Upper lobe of left lung (tissue), 6 donors: Measurements from ENCODE around the gene ADCY4. TPM values are rescaled to one million over a fixed set of nuclear protein-coding genes. Genes with fewer than 3 reads are reported as not detected.

Experiments used
- ATAC-seq, 2 donors: fragments of 200-7000 bp; cut with Tn5 transposase; one replicate each; pipeline ENCODE4 v1.9.1; 2022; ENCODE audit warnings: mild to moderate bottlenecking in 2 of 2, moderate library complexity in 2 of 2; ENCODE audit not compliant: low FRiP score in 2 of 2
- DNase-seq, 2 donors: peaks; one replicate each; pipeline ENCODE4 v3.0.0-alpha.2; 2019 to 2020
- H3K27ac ChIP-seq, 4 donors: fragments of 200-600 bp; sonication (generic); one replicate each; pipeline ENCODE4 v1.5.1; 2016 to 2019
- H3K27me3 ChIP-seq, 4 donors: fragments of 200-600 bp; sonication (generic); one replicate each; pipeline ENCODE4 v1.5.1; 2017 to 2019
- H3K36me3 ChIP-seq, 4 donors: fragments of 200-600 bp; sonication (generic); one replicate each; pipeline ENCODE4 v1.5.1; 2016 to 2019
- H3K4me1 ChIP-seq, 4 donors: fragments of 200-600 bp; sonication (generic); one replicate each; pipeline ENCODE4 v1.5.1; 2018 to 2019
- H3K4me3 ChIP-seq, 4 donors: fragments of 200-600 bp; sonication (generic); one replicate each; pipeline ENCODE4 v1.5.1; 2017 to 2019; ENCODE audit warnings: mild to moderate bottlenecking in 2 of 4, moderate library complexity in 1 of 4
- H3K9me3 ChIP-seq, 4 donors: fragments of 200-600 bp; sonication (generic); one replicate each; pipeline ENCODE4 v1.5.1; 2018 to 2019
- EP300 ChIP-seq, 4 donors: sonication (generic); formaldehyde crosslinking; IDR thresholded peaks; one replicate each; pipeline ENCODE4 v1.5.1; 2017; ENCODE audit warnings: antibody characterized with exemption in 4 of 4, control low read depth in 2 of 4
- POLR2A ChIP-seq, 4 donors: fragments of 450-650 bp; IDR thresholded peaks; one replicate each; pipeline ENCODE4 v1.5.1; 2016 to 2017; ENCODE audit warnings: antibody characterized with exemption in 4 of 4, mild to moderate bottlenecking in 2 of 4
- POLR2AphosphoS5 ChIP-seq, 2 donors: sonication (generic); formaldehyde crosslinking; IDR thresholded peaks; one replicate each; pipeline ENCODE4 v1.5.1; 2017; ENCODE audit warnings: antibody characterized with exemption in 2 of 2
- WGBS, 2 donors: methylation state at CpG; one replicate each; pipeline ENCODE4 v1.1.5; 2017 to 2018; 5-methylcytosine and 5-hydroxymethylcytosine counted together
- total RNA-seq, 6 donors: library from RNA; depleted of rRNA in 4 of 6; stranded (reverse); fragments of >200 nt in 4 of 6; gene quantifications; one replicate each; pipeline versions ENCODE4 v1.1.0 to v1.2.1, GENCODE V29; 2016 to 2021
- TF ChIP-seq, protein P1 (sequence below), 6 experiments: fragments of 450-650 bp in 4 of 6; fragments of 200-600 bp in 2 of 6; sonication (generic) in 2 of 6; IDR thresholded peaks; one replicate each; pipeline ENCODE4 v1.5.1; 2016 to 2019; ENCODE audit warnings: antibody characterized with exemption in 6 of 6
- donor health status: DM: no; HTN: no; CAD: no; lungs with moderate emphysema.
- donor health status: DM: no; HTN: yes; CAD: no; lungs with severe emphysema.

Gene ADCY4
- total RNA-seq, 6 donors from 2014 or later: 22.4 to 159 (median 43.7) TPM

- Histone ChIP-seq H3K36me3 (no peaks in the 10 kb centered on the region), H3K27ac (no peak overlapping the region), H3K4me1 (peaks cover 20 to 39% (median 31%) of the 10 kb centered on the region in 4 donors), H3K9me3 (no peaks in the 10 kb centered on the region), H3K4me3 (no peak overlapping the region), H3K27me3 (no peaks in the 10 kb centered on the region)
- 87% methylated on average over 6 to 29 of the region's 32 CpGs for WGBS, 2 donors
- no peak for TF ChIP-seq POLR2AphosphoS5 (IDR thresholded peaks at IDR 0.05)
- TF ChIP-seq, protein P1, sequence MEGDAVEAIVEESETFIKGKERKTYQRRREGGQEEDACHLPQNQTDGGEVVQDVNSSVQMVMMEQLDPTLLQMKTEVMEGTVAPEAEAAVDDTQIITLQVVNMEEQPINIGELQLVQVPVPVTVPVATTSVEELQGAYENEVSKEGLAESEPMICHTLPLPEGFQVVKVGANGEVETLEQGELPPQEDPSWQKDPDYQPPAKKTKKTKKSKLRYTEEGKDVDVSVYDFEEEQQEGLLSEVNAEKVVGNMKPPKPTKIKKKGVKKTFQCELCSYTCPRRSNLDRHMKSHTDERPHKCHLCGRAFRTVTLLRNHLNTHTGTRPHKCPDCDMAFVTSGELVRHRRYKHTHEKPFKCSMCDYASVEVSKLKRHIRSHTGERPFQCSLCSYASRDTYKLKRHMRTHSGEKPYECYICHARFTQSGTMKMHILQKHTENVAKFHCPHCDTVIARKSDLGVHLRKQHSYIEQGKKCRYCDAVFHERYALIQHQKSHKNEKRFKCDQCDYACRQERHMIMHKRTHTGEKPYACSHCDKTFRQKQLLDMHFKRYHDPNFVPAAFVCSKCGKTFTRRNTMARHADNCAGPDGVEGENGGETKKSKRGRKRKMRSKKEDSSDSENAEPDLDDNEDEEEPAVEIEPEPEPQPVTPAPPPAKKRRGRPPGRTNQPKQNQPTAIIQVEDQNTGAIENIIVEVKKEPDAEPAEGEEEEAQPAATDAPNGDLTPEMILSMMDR (IDR thresholded peaks at IDR 0.05): no peak
- no peak for TF ChIP-seq EP300 (IDR thresholded peaks at IDR 0.05)
- TF ChIP-seq POLR2A (IDR thresholded peaks at IDR 0.05): no peak
- ATAC-seq (no peak), DNase-seq (peak in 1 of 2 donors; percentile 75)
These were observed 35.2 kb upstream of the ADCY4 start for GRCh38 chr14:24369907-24370687.

DNA sequence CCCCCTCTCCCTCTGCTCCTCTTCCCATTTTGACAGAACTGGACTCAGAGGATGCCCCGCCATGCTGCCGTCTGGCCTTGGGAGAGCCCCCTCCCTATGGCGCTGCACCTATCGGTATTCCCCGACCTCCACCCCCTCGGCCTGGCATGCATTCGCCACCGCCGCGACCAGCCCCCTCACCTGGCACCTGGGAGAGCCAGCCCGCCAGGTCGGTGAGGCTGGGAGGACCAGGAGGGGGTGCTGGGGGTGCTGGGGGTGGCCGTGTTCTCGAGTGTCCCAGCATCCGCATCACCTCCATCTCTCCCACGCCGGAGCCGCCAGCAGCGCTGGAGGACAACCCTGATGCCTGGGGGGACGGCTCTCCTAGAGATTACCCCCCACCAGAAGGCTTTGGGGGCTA is 34.6 kb upstream of the ADCY4 start:
- Histone ChIP-seq H3K27me3 (no peaks in the 10 kb centered on the region), H3K27ac (peak overlapping the region; percentile 80 to 88 (median 85)), H3K36me3 (no peaks in the 10 kb centered on the region), H3K9me3 (no peaks in the 10 kb centered on the region), H3K4me1 (peaks cover 23 to 41% (median 33%) of the 10 kb centered on the region in 4 donors), H3K4me3 (peak overlapping the region in 2 of 4 donors; percentile 51 to 57)
- DNase-seq (peak in 1 of 2 donors; percentile 81), ATAC-seq (no peak)
- WGBS, 2 donors: 81 to 90% methylated on average over 12 to 20 of the region's 20 CpGs
- TF ChIP-seq EP300 (IDR thresholded peaks at IDR 0.05) (no peak), POLR2A (IDR thresholded peaks at IDR 0.05) (no peak), POLR2AphosphoS5 (IDR thresholded peaks at IDR 0.05) (no peak)
- TF ChIP-seq, protein P1 (IDR thresholded peaks at IDR 0.05): no peak

DNA sequence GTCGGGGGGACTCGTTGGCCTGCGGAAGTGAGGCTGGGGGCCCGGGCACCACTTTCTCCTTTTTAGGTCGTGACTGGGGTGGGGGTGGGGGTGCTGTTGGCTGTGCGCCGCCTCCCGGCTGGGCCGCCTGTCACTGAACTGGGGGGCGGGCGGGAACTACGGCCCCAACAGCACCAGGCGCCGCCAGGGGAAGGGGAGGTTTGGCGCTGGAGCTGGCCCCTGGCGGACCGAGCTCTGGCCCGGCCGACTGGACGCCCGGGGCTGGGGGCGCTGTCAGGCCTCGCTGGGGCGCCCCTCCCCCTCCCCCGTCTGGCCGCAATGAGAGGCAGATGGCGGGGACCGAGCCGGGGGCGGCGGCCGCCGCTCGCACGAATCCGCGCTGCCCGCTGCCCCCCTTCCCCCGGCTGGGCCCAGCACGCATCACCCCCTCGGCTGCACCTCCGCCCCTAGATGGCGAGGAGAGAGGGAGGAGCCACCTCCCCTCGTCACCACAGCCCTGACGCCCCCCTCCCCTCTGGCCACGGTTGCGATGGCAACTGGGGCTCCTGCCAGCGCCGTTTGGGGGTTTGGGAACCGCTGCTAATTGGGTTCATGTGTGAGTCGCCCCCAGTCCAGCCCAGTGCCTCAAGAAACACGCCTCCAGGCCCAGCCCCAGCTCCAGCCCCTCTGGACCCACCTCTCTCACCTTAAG is 33.8 kb upstream of the ADCY4 start:
- Histone ChIP-seq H3K27ac (peak overlapping the region; percentile 80 to 88 (median 85)), H3K9me3 (no peaks in the 10 kb centered on the region), H3K4me1 (peaks cover 23 to 41% (median 33%) of the 10 kb centered on the region in 4 donors), H3K27me3 (no peaks in the 10 kb centered on the region), H3K36me3 (no peaks in the 10 kb centered on the region), H3K4me3 (peak overlapping the region in 3 of 4 donors; percentile 47 to 57 (median 51))
- ATAC-seq (peak in 1 of 2 donors; percentile 41), DNase-seq (peak in 1 of 2 donors; percentile 90)
- TF ChIP-seq POLR2A (IDR thresholded peaks at IDR 0.05) (peak in 1 of 4 donors; percentile 37), EP300 (IDR thresholded peaks at IDR 0.05) (no peak)
- TF ChIP-seq, protein P1 (IDR thresholded peaks at IDR 0.05): peak in 2 of 6 experiments; percentile 12
- WGBS, 2 donors: 9% methylated on average over 15 to 24 of the region's 52 CpGs

GRCh38 chr14:24368212-24368561 is 33.3 kb upstream of the ADCY4 start:
- no peaks in the 10 kb centered on the region for H3K27me3 ChIP-seq
- H3K27ac ChIP-seq: peak overlapping the region; percentile 80 to 88 (median 85)
- ATAC-seq (no peak), DNase-seq (peak in 1 of 2 donors; percentile 69)
- TF ChIP-seq, protein P1 (IDR thresholded peaks at IDR 0.05): no peak
- TF ChIP-seq POLR2AphosphoS5 (IDR thresholded peaks at IDR 0.05) (no peak), POLR2A (IDR thresholded peaks at IDR 0.05) (no peak), EP300 (IDR thresholded peaks at IDR 0.05) (no peak)
- WGBS, 2 donors: 1 to 4% methylated on average over 15 of the region's 15 CpGs
- H3K36me3 ChIP-seq: no peaks in the 10 kb centered on the region
- peaks cover 23 to 41% (median 33%) of the 10 kb centered on the region in 4 donors for H3K4me1 ChIP-seq
- no peaks in the 10 kb centered on the region for H3K9me3 ChIP-seq
- peak overlapping the region; percentile 43 to 57 (median 49) for H3K4me3 ChIP-seq
